ENCODE measurements around the gene ZNF519.

The ZNF519 gene

GRCh38 chr18:14122097-14122496, 10.1 kb downstream of the ZNF519 start:
- Histone ChIP-seq H3K4me1 (ENCODE audit: control insufficient read depth, insufficient read depth, low read length) (no peaks in the 10 kb centered on the region), H3K27ac (ENCODE audit: low read length) (no peak overlapping the region), H3K27me3 (ENCODE audit: control insufficient read depth in 1 of 2, insufficient read depth in 2 of 2, low read length in 2 of 2) (no peaks in the 10 kb centered on the region), H3K9ac (ENCODE audit: low read length in 2 of 2) (no peak overlapping the region), H3K4me3 (ENCODE audit: low read length in 2 of 2) (no peak overlapping the region), H3K9me3 (ENCODE audit: control insufficient read depth in 2 of 2, low read length in 2 of 2) (no peaks in the 10 kb centered on the region), H3K36me3 (ENCODE audit: control insufficient read depth in 2 of 2, insufficient read depth in 2 of 2, low read length in 2 of 2) (no peaks in the 10 kb centered on the region)

DNA sequence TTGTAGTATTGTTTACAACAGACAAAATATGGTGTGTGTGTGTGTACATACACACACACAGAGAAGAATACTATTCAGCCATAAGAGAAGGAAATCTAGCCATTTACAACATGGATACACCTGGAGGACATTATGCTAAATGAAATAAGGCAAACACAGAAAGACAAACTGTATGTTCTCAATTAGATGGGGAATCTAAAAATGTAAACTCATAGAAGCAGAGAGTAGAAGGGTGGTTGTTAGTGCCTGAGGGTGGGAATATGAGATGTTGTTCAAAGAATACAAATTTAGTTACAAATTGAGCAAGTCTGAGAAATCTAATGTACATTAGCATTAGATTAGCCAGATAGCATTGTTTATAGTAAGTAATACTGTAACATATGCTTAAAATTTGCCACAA, 11.3 kb downstream of the ZNF519 start:
- Histone ChIP-seq H3K27ac (ENCODE audit: low read length) (no peak overlapping the region), H3K4me3 (ENCODE audit: low read length in 2 of 2) (no peak overlapping the region), H3K4me1 (ENCODE audit: control insufficient read depth, insufficient read depth, low read length) (no peaks in the 10 kb centered on the region), H3K27me3 (ENCODE audit: control insufficient read depth in 1 of 2, insufficient read depth in 2 of 2, low read length in 2 of 2) (no peaks in the 10 kb centered on the region), H3K9ac (ENCODE audit: low read length in 2 of 2) (no peak overlapping the region), H3K9me3 (ENCODE audit: control insufficient read depth in 2 of 2, low read length in 2 of 2) (no peaks in the 10 kb centered on the region), H3K36me3 (ENCODE audit: control insufficient read depth in 2 of 2, insufficient read depth in 2 of 2, low read length in 2 of 2) (no peaks in the 10 kb centered on the region)

GRCh38 chr18:14117606-14118005, 14.6 kb downstream of the ZNF519 start:
- Histone ChIP-seq H3K9me3 (ENCODE audit: control insufficient read depth in 2 of 2, low read length in 2 of 2) (peaks cover 0 to 3% of the 10 kb centered on the region in 2 donors), H3K4me3 (ENCODE audit: low read length in 2 of 2) (no peak overlapping the region), H3K27me3 (ENCODE audit: control insufficient read depth in 1 of 2, insufficient read depth in 2 of 2, low read length in 2 of 2) (no peaks in the 10 kb centered on the region), H3K9ac (ENCODE audit: low read length in 2 of 2) (no peak overlapping the region), H3K36me3 (ENCODE audit: control insufficient read depth in 2 of 2, insufficient read depth in 2 of 2, low read length in 2 of 2) (peaks cover 0 to 5% of the 10 kb centered on the region in 2 donors), H3K4me1 (ENCODE audit: control insufficient read depth, insufficient read depth, low read length) (no peaks in the 10 kb centered on the region), H3K27ac (ENCODE audit: low read length) (no peak overlapping the region)

DNA sequence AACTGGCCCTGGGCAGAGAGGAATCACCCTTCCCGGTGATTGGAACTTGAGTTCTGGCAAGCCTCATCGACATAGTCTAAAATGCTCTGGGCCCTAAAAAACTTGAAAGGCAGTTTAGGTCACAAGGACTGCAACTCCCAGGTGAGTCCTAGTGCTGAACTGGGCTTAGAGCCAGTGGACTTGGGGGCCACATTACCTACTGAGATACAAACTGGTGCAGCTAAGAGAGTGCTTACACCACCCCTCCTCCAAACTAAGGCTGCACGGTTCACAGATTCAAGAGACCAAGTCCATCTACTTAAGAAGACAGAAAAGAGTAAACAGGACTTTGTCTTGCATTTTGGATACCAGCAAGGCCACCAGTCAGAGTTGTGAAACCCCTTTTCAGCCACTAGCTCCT, 25.3 kb downstream of the ZNF519 start:
- Histone ChIP-seq H3K36me3 (ENCODE audit: control insufficient read depth in 2 of 2, insufficient read depth in 2 of 2, low read length in 2 of 2) (no peaks in the 10 kb centered on the region), H3K9me3 (ENCODE audit: control insufficient read depth in 2 of 2, low read length in 2 of 2) (no peaks in the 10 kb centered on the region), H3K4me1 (ENCODE audit: control insufficient read depth, insufficient read depth, low read length) (no peaks in the 10 kb centered on the region), H3K9ac (ENCODE audit: low read length in 2 of 2) (no peak overlapping the region), H3K27me3 (ENCODE audit: control insufficient read depth in 1 of 2, insufficient read depth in 2 of 2, low read length in 2 of 2) (no peaks in the 10 kb centered on the region), H3K4me3 (ENCODE audit: low read length in 2 of 2) (no peak overlapping the region), H3K27ac (ENCODE audit: low read length) (no peak overlapping the region)

GRCh38 chr18:14104906-14105748, 27.1 kb downstream of the ZNF519 start:
- Histone ChIP-seq H3K27me3 (ENCODE audit: control insufficient read depth in 1 of 2, insufficient read depth in 2 of 2, low read length in 2 of 2) (no peaks in the 10 kb centered on the region), H3K36me3 (ENCODE audit: control insufficient read depth in 2 of 2, insufficient read depth in 2 of 2, low read length in 2 of 2) (no peaks in the 10 kb centered on the region), H3K9me3 (ENCODE audit: control insufficient read depth in 2 of 2, low read length in 2 of 2) (no peaks in the 10 kb centered on the region), H3K27ac (ENCODE audit: low read length) (no peak overlapping the region), H3K4me1 (ENCODE audit: control insufficient read depth, insufficient read depth, low read length) (no peaks in the 10 kb centered on the region), H3K4me3 (ENCODE audit: low read length in 2 of 2) (no peak overlapping the region), H3K9ac (ENCODE audit: low read length in 2 of 2) (no peak overlapping the region)

- Histone ChIP-seq H3K36me3 (ENCODE audit: control insufficient read depth in 2 of 2, insufficient read depth in 2 of 2, low read length in 2 of 2) (no peaks in the 10 kb centered on the region), H3K27ac (ENCODE audit: low read length) (no peak overlapping the region), H3K9me3 (ENCODE audit: control insufficient read depth in 2 of 2, low read length in 2 of 2) (no peaks in the 10 kb centered on the region), H3K27me3 (ENCODE audit: control insufficient read depth in 1 of 2, insufficient read depth in 2 of 2, low read length in 2 of 2) (no peaks in the 10 kb centered on the region), H3K4me3 (ENCODE audit: low read length in 2 of 2) (no peak overlapping the region), H3K4me1 (ENCODE audit: control insufficient read depth, insufficient read depth, low read length) (no peaks in the 10 kb centered on the region), H3K9ac (ENCODE audit: low read length in 2 of 2) (no peak overlapping the region)
Observed at GRCh38 chr18:14104201-14104600, 28.0 kb downstream of the ZNF519 start.

- H3K4me1 ChIP-seq (ENCODE audit: control insufficient read depth, insufficient read depth, low read length), result no peaks in the 10 kb centered on the region
Observed at GRCh38 chr18:14100503-14101286, 31.5 kb downstream of the ZNF519 start.

GRCh38 chr18:14098428-14098827, 33.8 kb downstream of the ZNF519 start:
- no peaks in the 10 kb centered on the region for H3K27me3 ChIP-seq (ENCODE audit: control insufficient read depth in 1 of 2, insufficient read depth in 2 of 2, low read length in 2 of 2)
- no peaks in the 10 kb centered on the region for H3K36me3 ChIP-seq (ENCODE audit: control insufficient read depth in 2 of 2, insufficient read depth in 2 of 2, low read length in 2 of 2)
- no peaks in the 10 kb centered on the region for H3K9me3 ChIP-seq (ENCODE audit: control insufficient read depth in 2 of 2, low read length in 2 of 2)
- no peak overlapping the region for H3K9ac ChIP-seq (ENCODE audit: low read length in 2 of 2)
- no peak overlapping the region for H3K4me3 ChIP-seq (ENCODE audit: low read length in 2 of 2)
- H3K27ac ChIP-seq (ENCODE audit: low read length), result no peak overlapping the region
- no peaks in the 10 kb centered on the region for H3K4me1 ChIP-seq (ENCODE audit: control insufficient read depth, insufficient read depth, low read length)

More at GRCh38 chr18:14100503-14101286, 31.5 kb downstream of the ZNF519 start:
- Histone ChIP-seq H3K27ac (ENCODE audit: low read length) (no peak overlapping the region), H3K27me3 (ENCODE audit: control insufficient read depth in 1 of 2, insufficient read depth in 2 of 2, low read length in 2 of 2) (no peaks in the 10 kb centered on the region), H3K36me3 (ENCODE audit: control insufficient read depth in 2 of 2, insufficient read depth in 2 of 2, low read length in 2 of 2) (no peaks in the 10 kb centered on the region), H3K9ac (ENCODE audit: low read length in 2 of 2) (no peak overlapping the region), H3K4me3 (ENCODE audit: low read length in 2 of 2) (no peak overlapping the region), H3K9me3 (ENCODE audit: control insufficient read depth in 2 of 2, low read length in 2 of 2) (no peaks in the 10 kb centered on the region)

GRCh38 chr18:14097761-14098160, 34.5 kb downstream of the ZNF519 start:
- Histone ChIP-seq H3K36me3 (ENCODE audit: control insufficient read depth in 2 of 2, insufficient read depth in 2 of 2, low read length in 2 of 2) (no peaks in the 10 kb centered on the region), H3K4me3 (ENCODE audit: low read length in 2 of 2) (no peak overlapping the region)

GRCh38 chr18:14093307-14093915, 38.8 kb downstream of the ZNF519 start:
- Histone ChIP-seq H3K27ac (ENCODE audit: low read length) (no peak overlapping the region), H3K9me3 (ENCODE audit: control insufficient read depth in 2 of 2, low read length in 2 of 2) (no peaks in the 10 kb centered on the region), H3K4me3 (ENCODE audit: low read length in 2 of 2) (no peak overlapping the region), H3K27me3 (ENCODE audit: control insufficient read depth in 1 of 2, insufficient read depth in 2 of 2, low read length in 2 of 2) (no peaks in the 10 kb centered on the region), H3K4me1 (ENCODE audit: control insufficient read depth, insufficient read depth, low read length) (no peaks in the 10 kb centered on the region), H3K9ac (ENCODE audit: low read length in 2 of 2) (no peak overlapping the region), H3K36me3 (ENCODE audit: control insufficient read depth in 2 of 2, insufficient read depth in 2 of 2, low read length in 2 of 2) (no peaks in the 10 kb centered on the region)

More at GRCh38 chr18:14097761-14098160, 34.5 kb downstream of the ZNF519 start:
- no peak overlapping the region for H3K9ac ChIP-seq (ENCODE audit: low read length in 2 of 2)
- no peak overlapping the region for H3K27ac ChIP-seq (ENCODE audit: low read length)
- no peaks in the 10 kb centered on the region for H3K4me1 ChIP-seq (ENCODE audit: control insufficient read depth, insufficient read depth, low read length)
- no peaks in the 10 kb centered on the region for H3K27me3 ChIP-seq (ENCODE audit: control insufficient read depth in 1 of 2, insufficient read depth in 2 of 2, low read length in 2 of 2)
- no peaks in the 10 kb centered on the region for H3K9me3 ChIP-seq (ENCODE audit: control insufficient read depth in 2 of 2, low read length in 2 of 2)
